Neural cell (in vitro differentiated cells): ENCODE measurements around the gene AKR1A1.

Experiments used
- RAD21 ChIP-seq: fragments of 450-650 bp; conservative IDR thresholded peaks from 2 replicates; pipeline ENCODE4 v1.6.1; 2014; ENCODE audit warnings: antibody characterized with exemption, mild to moderate bottlenecking, moderate library complexity
- TAF1 ChIP-seq: IDR thresholded peaks from 2 replicates; pipeline ENCODE4 v1.6.1; 2012; ENCODE audit warnings: low read depth
- TF ChIP-seq, protein P1 (sequence below): fragments of 450-650 bp; IDR thresholded peaks from 2 replicates; pipeline ENCODE4 v1.5.1; 2014; ENCODE audit warnings: antibody characterized with exemption, mild to moderate bottlenecking, moderate library complexity; ENCODE audit not compliant: poor library complexity, severe bottlenecking

DNA sequence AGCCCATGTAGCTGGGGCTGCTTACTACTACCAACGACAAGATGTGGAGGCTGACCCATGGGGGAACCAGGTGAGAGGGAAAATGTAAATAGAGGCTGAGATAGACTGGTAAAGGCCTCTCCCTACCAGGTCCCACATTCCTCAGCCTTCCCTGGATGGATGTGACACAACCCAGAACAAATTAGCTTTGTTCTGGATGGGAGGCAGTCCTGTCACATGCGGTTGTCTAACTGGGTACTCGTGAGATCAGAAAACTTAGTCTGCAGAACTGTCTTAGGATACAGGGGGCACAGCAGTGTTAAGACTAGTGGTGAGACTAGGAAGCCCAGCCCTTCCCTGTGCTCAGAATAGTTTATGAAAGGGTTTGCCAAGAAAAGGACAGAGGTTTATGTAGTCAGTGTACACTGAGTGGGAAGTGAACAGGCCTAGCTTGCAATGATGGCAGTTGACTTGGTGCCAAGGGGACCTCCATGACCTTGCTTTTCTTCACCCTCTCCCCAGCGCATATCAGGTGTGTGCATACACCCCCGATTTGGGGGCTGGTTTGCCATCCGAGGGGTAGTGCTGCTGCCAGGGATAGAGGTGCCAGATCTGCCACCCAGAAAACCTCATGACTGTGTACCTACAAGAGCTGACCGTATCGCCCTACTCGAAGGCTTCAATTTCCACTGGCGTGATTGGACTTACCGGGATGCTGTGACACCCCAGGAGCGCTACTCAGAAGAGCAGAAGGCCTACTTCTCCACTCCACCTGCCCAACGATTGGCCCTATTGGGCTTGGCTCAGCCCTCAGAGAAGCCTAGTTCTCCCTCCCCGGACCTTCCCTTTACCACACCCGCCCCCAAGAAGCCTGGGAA lies 42.1 kb upstream of the AKR1A1 start:
- TF ChIP-seq TAF1 (no peak), RAD21 (no peak)
- TF ChIP-seq, protein P1, sequence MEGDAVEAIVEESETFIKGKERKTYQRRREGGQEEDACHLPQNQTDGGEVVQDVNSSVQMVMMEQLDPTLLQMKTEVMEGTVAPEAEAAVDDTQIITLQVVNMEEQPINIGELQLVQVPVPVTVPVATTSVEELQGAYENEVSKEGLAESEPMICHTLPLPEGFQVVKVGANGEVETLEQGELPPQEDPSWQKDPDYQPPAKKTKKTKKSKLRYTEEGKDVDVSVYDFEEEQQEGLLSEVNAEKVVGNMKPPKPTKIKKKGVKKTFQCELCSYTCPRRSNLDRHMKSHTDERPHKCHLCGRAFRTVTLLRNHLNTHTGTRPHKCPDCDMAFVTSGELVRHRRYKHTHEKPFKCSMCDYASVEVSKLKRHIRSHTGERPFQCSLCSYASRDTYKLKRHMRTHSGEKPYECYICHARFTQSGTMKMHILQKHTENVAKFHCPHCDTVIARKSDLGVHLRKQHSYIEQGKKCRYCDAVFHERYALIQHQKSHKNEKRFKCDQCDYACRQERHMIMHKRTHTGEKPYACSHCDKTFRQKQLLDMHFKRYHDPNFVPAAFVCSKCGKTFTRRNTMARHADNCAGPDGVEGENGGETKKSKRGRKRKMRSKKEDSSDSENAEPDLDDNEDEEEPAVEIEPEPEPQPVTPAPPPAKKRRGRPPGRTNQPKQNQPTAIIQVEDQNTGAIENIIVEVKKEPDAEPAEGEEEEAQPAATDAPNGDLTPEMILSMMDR, result no peak
